GM12873 (cell line): Measurements from ENCODE around the gene ARID5A.

Experiments used
- TF ChIP-seq, protein P1 (sequence below): IDR thresholded peaks from 2 replicates; pipeline ENCODE4 v1.5.1; 2012; ENCODE audit warnings: low read depth, mild to moderate bottlenecking, moderate library complexity, low read length, control low read depth; ENCODE audit not compliant: insufficient read depth; ENCODE audit errors: missing control alignments

Gene ARID5A

DNA sequence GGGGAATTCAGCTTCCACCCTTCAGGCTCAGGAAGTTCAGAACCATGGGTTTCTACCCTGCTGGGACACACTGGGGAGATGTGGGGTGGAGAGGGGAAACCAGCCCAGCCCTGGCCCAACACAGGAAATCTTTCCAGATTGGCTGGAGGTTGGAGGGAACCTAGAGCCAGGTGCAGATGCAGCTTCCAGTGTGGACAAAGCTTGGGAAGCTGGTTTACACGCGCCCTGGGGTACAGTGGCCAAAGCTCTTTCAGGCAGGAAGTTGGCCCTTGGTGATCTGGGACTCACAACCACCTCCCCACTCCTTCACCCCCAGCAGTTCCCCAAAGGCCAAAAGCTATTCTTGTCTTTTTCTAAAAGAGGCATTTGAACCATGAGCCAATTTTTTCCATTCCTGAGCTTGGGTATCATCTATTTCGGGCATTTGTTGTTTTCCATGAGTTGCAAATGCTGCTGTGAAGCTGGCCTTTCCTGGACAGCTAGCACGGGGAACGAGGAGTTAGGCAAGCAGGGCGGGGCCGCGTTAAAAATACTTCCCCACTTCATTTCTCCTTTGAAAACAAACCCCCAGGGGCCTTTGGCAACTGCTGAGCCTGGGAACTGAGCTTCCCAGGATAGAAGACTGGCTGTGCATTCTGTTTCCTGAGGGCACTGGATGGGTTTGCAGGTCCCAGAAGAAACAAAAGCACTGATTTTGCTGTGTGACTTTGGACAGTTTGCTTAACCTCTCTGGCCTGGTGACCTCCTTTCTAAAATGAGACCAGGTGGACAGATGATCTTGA is 3.1 kb upstream of the ARID5A start:
- TF ChIP-seq, protein P1, sequence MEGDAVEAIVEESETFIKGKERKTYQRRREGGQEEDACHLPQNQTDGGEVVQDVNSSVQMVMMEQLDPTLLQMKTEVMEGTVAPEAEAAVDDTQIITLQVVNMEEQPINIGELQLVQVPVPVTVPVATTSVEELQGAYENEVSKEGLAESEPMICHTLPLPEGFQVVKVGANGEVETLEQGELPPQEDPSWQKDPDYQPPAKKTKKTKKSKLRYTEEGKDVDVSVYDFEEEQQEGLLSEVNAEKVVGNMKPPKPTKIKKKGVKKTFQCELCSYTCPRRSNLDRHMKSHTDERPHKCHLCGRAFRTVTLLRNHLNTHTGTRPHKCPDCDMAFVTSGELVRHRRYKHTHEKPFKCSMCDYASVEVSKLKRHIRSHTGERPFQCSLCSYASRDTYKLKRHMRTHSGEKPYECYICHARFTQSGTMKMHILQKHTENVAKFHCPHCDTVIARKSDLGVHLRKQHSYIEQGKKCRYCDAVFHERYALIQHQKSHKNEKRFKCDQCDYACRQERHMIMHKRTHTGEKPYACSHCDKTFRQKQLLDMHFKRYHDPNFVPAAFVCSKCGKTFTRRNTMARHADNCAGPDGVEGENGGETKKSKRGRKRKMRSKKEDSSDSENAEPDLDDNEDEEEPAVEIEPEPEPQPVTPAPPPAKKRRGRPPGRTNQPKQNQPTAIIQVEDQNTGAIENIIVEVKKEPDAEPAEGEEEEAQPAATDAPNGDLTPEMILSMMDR = no peak

DNA sequence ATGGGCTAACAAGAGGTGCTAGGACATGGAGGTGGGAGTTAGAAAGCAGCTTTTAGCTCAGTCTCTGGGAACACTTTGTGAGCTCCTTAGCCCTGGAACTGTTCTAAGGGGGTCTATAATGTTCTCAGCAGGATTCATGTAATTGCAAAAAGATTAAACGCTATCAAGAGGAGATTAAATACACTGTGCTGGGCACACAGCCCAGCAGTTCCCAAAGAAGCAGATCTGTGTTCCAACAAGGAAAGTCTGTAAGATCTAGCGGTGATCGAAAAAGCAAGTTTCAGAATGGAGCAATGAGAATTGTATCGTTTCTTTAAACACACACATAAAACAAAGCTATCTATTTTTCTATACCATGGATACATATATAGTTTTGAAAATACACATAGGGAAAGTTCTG is 2.4 kb upstream of the ARID5A start:
- TF ChIP-seq, protein P1 = no peak

DNA sequence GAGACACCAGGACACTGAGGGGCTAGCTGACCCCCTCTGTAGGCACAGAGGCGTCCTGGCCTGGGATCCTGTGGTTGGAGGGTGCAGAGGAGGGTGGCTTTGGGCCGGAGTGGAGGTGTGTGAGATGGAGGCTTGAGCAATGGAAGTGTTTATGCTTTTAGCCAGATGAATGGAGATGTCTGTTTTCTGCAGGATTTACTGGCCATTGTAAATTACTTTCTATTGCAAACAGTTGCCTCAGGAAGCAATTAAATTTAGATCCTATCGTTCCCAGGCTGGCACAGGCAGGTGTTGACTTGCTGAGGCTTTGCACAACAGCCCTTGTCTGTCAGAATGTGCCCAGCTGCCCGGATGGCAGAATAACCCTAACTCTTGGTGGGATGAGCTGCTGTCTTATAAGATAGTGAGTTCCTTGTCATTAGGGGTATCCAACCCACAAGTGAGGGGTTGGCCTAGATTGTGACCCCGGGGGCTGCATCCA is 1.8 kb upstream of the ARID5A start:
- TF ChIP-seq, protein P1 = no peak

DNA sequence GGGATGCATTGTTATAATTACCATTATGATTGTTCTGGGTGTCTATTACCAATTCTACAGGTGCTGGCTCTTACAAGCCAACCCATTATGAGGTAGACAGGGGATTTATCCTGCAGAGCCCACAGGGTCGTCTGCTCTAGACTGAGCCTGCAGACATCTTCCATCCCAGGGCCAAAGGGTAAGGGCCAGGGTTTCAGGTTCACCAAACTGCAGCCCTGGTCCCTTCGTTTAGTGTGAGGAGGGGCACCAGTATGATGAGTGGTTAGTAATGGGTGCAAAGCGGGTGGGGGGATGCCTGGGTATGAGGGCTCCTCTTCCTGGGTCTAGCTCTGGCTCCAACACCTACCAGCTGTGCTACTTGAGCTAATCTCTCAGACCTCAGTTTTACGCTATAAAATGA is 1.2 kb upstream of the ARID5A start:
- TF ChIP-seq, protein P1 = no peak

DNA sequence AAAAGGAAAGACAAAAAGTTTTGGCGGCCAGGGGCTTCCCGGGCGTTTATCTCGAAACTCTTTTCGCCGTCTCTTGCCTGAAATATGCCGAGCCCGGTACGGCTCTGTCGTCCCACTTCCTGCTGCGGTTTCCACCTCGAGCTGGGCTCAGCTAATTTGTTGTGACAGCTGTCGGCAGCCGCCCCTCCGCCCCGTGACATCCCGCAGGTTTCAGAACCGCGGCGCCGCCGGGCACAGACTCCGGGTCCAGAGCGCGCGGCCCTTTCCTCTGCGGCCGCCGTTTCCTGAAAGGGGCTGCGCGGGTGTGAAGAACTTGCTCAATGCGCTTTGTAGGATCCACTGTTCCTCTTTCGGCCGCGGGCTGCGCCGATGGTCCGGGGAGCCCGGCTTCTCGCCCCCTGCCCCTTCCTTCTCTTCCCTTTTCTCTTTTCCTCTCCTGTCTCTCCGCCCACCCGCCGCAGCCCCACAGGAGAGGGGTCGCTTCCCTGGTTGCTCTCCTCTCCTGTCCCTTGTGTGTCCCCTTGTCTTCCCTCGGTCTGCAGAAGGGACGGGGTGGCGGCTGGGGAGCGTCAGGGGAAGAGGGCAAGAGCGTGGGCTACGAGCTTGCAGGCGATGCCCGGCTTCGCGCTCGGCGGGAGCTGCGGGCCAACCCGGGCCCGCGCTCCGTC is 648 bp downstream of the ARID5A start:
- TF ChIP-seq, protein P1 = no peak

DNA sequence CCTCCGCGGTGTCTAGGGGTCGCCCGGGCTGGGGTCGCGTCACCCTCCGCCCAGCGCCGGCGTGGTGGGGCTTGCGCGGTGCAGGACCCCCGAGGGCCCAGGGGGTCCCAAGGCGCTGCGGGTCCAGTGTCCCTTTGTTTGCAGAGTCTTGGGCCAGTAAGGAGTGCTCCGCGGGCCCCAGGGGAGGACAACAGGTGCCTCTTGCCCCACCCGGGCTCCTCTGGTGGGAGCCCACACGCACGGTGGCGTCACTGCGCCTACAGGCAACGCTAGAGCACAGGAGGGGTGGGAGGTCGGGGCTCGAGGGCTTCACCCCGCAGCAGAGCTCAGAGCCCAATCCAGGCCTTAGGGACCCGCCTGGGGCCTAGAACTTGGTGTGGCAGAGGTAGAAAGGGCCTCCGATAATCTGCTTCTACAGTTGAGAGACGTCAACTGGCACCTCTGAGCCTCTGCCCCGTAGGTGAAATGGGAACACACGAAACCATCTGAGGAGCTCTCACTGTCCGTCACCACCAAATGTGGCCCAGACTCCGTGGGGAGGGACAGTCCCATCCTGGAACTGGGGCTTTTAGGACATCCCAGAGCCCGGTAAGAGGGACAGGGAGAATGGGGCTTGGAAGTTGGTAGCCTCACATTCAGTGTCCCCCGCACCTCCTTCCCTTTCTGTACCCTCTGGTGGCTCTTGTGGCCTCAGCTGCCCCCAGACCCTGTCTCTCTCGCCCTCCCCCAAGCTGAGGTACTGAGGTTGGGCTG is 1.4 kb downstream of the ARID5A start:
- TF ChIP-seq, protein P1 = no peak
